Cardiac ventricle fibroblast (primary cell): Measurements from ENCODE around the gene CYP3A4. TPM values are rescaled to one million over a fixed set of nuclear protein-coding genes. Genes with fewer than 3 reads are reported as not detected.

Experiments used
- total RNA-seq: library from RNA; depleted of rRNA; stranded (reverse); fragments of >200 nt; gene quantifications from 2 replicates; pipeline ENCODE4 v1.2.3, GENCODE V29; 2015

Gene CYP3A4
- not detected in 2 replicates for total RNA-seq

GRCh38 chr7:99784007-99784406 lies at the start of gene CYP3A4:
Gene CYP3A4 (minus strand): TSS chr7:99784184. CDS start chr7:99784081, 103 bp downstream.

GRCh38 chr7:99734987-99735386 lies 49.0 kb downstream of the CYP3A4 start, which contains the start of gene CYP3A7:
Gene CYP3A7 (minus strand): TSS chr7:99735196. CDS start chr7:99735093, 103 bp downstream.

Other genes starting within 250 kb of the CYP3A4 start
- 3.6 and 4.9 TPM in 2 replicates for gene FAM200A, start 232.1 kb downstream of the CYP3A4 start, total RNA-seq
- 36.0 and 51.3 TPM in 2 replicates for gene ZNF655, start 225.5 kb downstream of the CYP3A4 start, total RNA-seq
- 0.87 TPM in 1 of 2 replicates, not detected in the other for gene TMEM225B, start 185.9 kb downstream of the CYP3A4 start, total RNA-seq
- gene ZSCAN25, start 167.2 kb downstream of the CYP3A4 start, total RNA-seq = 6.1 and 6.3 TPM in 2 replicates
- gene CYP3A5, start 104.2 kb downstream of the CYP3A4 start, total RNA-seq = not detected in 2 replicates
- gene CYP3A7, start 49.0 kb downstream of the CYP3A4 start, total RNA-seq = not detected in 2 replicates
- gene CYP3A43, start 43.8 kb upstream of the CYP3A4 start, total RNA-seq = not detected in 2 replicates
- gene OR2AE1, start 92.8 kb upstream of the CYP3A4 start, total RNA-seq = 0.25 TPM in 1 of 2 replicates, not detected in the other
- gene TRIM4, start 135.3 kb upstream of the CYP3A4 start, total RNA-seq = 32.7 and 33.8 TPM in 2 replicates
- gene GJC3, start 145.4 kb upstream of the CYP3A4 start, total RNA-seq = not detected in 2 replicates
- 1.3 and 2.1 TPM in 2 replicates for gene AZGP1, start 191.8 kb upstream of the CYP3A4 start, total RNA-seq
- 31.2 and 34.4 TPM in 2 replicates for gene ZKSCAN1, start 231.4 kb upstream of the CYP3A4 start, total RNA-seq